NCI-H187 treated with DMSO at 0.1 percent for 48 hours (cell line): ENCODE results near the gene KRTAP5-8.
"Not testable (repeated sequence)": the region's sequence is repeated elsewhere in the genome, so short reads cannot be mapped to it uniquely, and the experiment has no call there.

Experiments used
- DNase-seq: peaks from one replicate; lab custom pipeline; 2025; lab: John Stamatoyannopoulos, UW

KRTAP5-8 gene

GRCh38 chr11:71507102-71507501 lies 30.7 kb upstream of the KRTAP5-8 start:
- DNase-seq: no peak

GRCh38 chr11:71518506-71519471 lies 19.0 kb upstream of the KRTAP5-8 start:
- no peak for DNase-seq

- no peak for DNase-seq
Measured at GRCh38 chr11:71519546-71519945, 18.3 kb upstream of the KRTAP5-8 start.

- DNase-seq: no peak
Measured at GRCh38 chr11:71525188-71525937, 12.5 kb upstream of the KRTAP5-8 start.

- DNase-seq: no peak
Measured at GRCh38 chr11:71525938-71526495, 11.8 kb upstream of the KRTAP5-8 start.

GRCh38 chr11:71526796-71527575 lies 10.8 kb upstream of the KRTAP5-8 start, which contains the start of gene KRTAP5-7:
KRTAP5-7 (plus strand) TSS chr11:71527267; CDS start chr11:71527301, 34 bp downstream.
- not testable (repeated sequence) for DNase-seq

GRCh38 chr11:71527576-71528210 lies 10.1 kb upstream of the KRTAP5-8 start:
- DNase-seq: no peak

GRCh38 chr11:71530602-71531001 lies 7.2 kb upstream of the KRTAP5-8 start:
- no peak for DNase-seq

- no peak for DNase-seq
Measured at GRCh38 chr11:71532036-71532610, 5.7 kb upstream of the KRTAP5-8 start.

GRCh38 chr11:71534711-71535608 lies 2.9 kb upstream of the KRTAP5-8 start:
- not testable (repeated sequence) for DNase-seq

GRCh38 chr11:71535825-71536224 lies 2.0 kb upstream of the KRTAP5-8 start:
- DNase-seq: no peak

GRCh38 chr11:71537537-71537936 lies 288 bp upstream of the KRTAP5-8 start:
- DNase-seq: no peak

- no peak for DNase-seq
Measured at GRCh38 chr11:71538666-71538990, 803 bp downstream of the KRTAP5-8 start.

GRCh38 chr11:71539017-71539416 lies 1.2 kb downstream of the KRTAP5-8 start:
- no peak for DNase-seq

- not testable (repeated sequence) for DNase-seq
Measured at GRCh38 chr11:71539971-71540370, 2.1 kb downstream of the KRTAP5-8 start.

GRCh38 chr11:71540521-71541304 lies 2.9 kb downstream of the KRTAP5-8 start:
- DNase-seq: not testable (repeated sequence)

GRCh38 chr11:71542382-71542781 lies 4.6 kb downstream of the KRTAP5-8 start:
- no peak for DNase-seq

- DNase-seq: no peak
Measured at GRCh38 chr11:71542879-71543777, 5.3 kb downstream of the KRTAP5-8 start.
